H1 (cell line): ENCODE measurements around the gene MAB21L3. TPM values are rescaled to one million over a fixed set of nuclear protein-coding genes. Genes with fewer than 3 reads are reported as not detected.

ENCODE experiments used
- CTCF ChIA-PET: fragments of 300-600 bp; sonication (Branson Sonifier 250); formaldehyde crosslinking; loops from one replicate; lab custom pipeline; 2021; ENCODE audit not compliant: partially characterized antibody; lab: Charles Lee
- POLR2A ChIA-PET: fragments of 300-600 bp; sonication (Branson Sonifier 250); formaldehyde crosslinking; loops from one replicate; lab custom pipeline; 2021; ENCODE audit warnings: inconsistent platforms; ENCODE audit not compliant: partially characterized antibody; lab: Charles Lee
- DNase-seq, 2 experiments: peaks; one replicate each; pipeline versions ENCODE4 v3.0.0 to v3.0.0-alpha.2; 2010 to 2022; ENCODE audit warnings: low spot score in 2 of 2, low read depth in 1 of 2, mixed read lengths in 1 of 2
- FAIRE-seq: peaks from 2 replicates; lab custom pipeline; 2011; peaks lifted over from hg19 to GRCh38; lab: Jason Lieb, UNC
- H2AFZ ChIP-seq: 2 replicates; pipeline ENCODE4 v1.8.1; 2012; ENCODE audit warnings: low read length, inconsistent platforms
- H2AK5ac ChIP-seq: 2 replicates; pipeline ENCODE4 v1.6.1; 2013; ENCODE audit warnings: low read depth, low read length
- H2BK120ac ChIP-seq: replicated peaks from 2 replicates; pipeline ENCODE3; 2013; ENCODE audit warnings: low read depth, low read length, inconsistent platforms
- H2BK12ac ChIP-seq: 2 replicates; pipeline ENCODE4 v1.6.1; 2013; ENCODE audit warnings: low read depth, low read length
- H2BK15ac ChIP-seq: 2 replicates; pipeline ENCODE4 v1.6.1; 2013; ENCODE audit warnings: low read length
- H2BK20ac ChIP-seq: 2 replicates; pipeline ENCODE4 v1.6.1; 2013; ENCODE audit warnings: low read length
- H2BK5ac ChIP-seq: 2 replicates; pipeline ENCODE4 v1.6.1; 2013; ENCODE audit warnings: low read depth, low read length
- H3K14ac ChIP-seq: 2 replicates; pipeline ENCODE4 v1.6.1; 2013; ENCODE audit warnings: inconsistent platforms; ENCODE audit not compliant: insufficient read length
- H3K18ac ChIP-seq: 2 replicates; pipeline ENCODE4 v1.6.1; 2013; ENCODE audit warnings: low read length; ENCODE audit errors: extremely low read depth
- H3K23ac ChIP-seq: 2 replicates; pipeline ENCODE4 v1.6.1; 2013; ENCODE audit warnings: inconsistent platforms; ENCODE audit not compliant: insufficient read length
- H3K23me2 ChIP-seq: 2 replicates; pipeline ENCODE4 v1.6.1; 2013; ENCODE audit warnings: low read depth, low read length
- H3K27ac ChIP-seq: 2 replicates; pipeline ENCODE4 v1.6.1; 2011; ENCODE audit warnings: low read depth, low read length, inconsistent platforms
- H3K27me3 ChIP-seq, 4 experiments: replicated peaks in 1 of 4; 1 replicate in 1 of 4; 2 replicates in 3 of 4; pipeline versions ENCODE4 v1.6.1 to v1.8.1; 2011 to 2013; ENCODE audit warnings: low read length in 3 of 4, mild to moderate bottlenecking in 3 of 4, inconsistent platforms in 2 of 4, mixed read lengths in 2 of 4, moderate library complexity in 1 of 4; ENCODE audit not compliant: control insufficient read depth in 3 of 4, insufficient read depth in 3 of 4; ENCODE audit errors: extremely low read depth in 1 of 4
- H3K36me3 ChIP-seq, 4 experiments: 2 replicates each; pipeline versions ENCODE4 v1.6.1 to v1.8.1; 2011 to 2013; ENCODE audit warnings: mild to moderate bottlenecking in 4 of 4, low read length in 3 of 4, moderate library complexity in 2 of 4, control low read depth in 1 of 4, inconsistent platforms in 1 of 4; ENCODE audit not compliant: insufficient read depth in 4 of 4, control insufficient read depth in 2 of 4
- H3K4ac ChIP-seq: replicated peaks from 2 replicates; pipeline ENCODE3; 2013; ENCODE audit warnings: low read length, low read depth, mixed read lengths, inconsistent platforms; ENCODE audit not compliant: insufficient read length
- H3K4me1 ChIP-seq, 4 experiments: replicated peaks in 1 of 4; 1 replicate in 1 of 4; 2 replicates in 3 of 4; pipeline versions ENCODE4 v1.6.1 to v1.8.1; 2011 to 2013; ENCODE audit warnings: low read length in 3 of 4, inconsistent platforms in 2 of 4, mixed read lengths in 1 of 4; ENCODE audit not compliant: insufficient read depth in 4 of 4, control insufficient read depth in 3 of 4
- H3K4me2 ChIP-seq, 2 experiments: 2 replicates each; pipeline versions ENCODE4 v1.6.1 to v1.8.1; 2011 to 2013; ENCODE audit warnings: low read depth in 2 of 2, low read length in 2 of 2, control low read depth in 1 of 2, inconsistent platforms in 1 of 2, mild to moderate bottlenecking in 1 of 2; ENCODE audit not compliant: insufficient read depth in 1 of 2
- H3K4me3 ChIP-seq, 4 experiments: fragments of 200-600, 300-600 bp in 1 of 4; sonication (generic), shearing (Covaris generic), sonication (Bioruptor Twin) in 1 of 4; 2 replicates each; pipeline versions ENCODE4 v1.5.1 to v1.8.1; 2011 to 2016; ENCODE audit warnings: low read length in 4 of 4, low read depth in 3 of 4, control low read depth in 2 of 4, inconsistent platforms in 2 of 4, mild to moderate bottlenecking in 2 of 4, mixed read lengths in 1 of 4, moderate library complexity in 1 of 4; ENCODE audit not compliant: insufficient read depth in 2 of 4; ENCODE audit errors: extremely low read depth in 1 of 4
- H3K56ac ChIP-seq: replicated peaks from 2 replicates; pipeline ENCODE3; 2013; ENCODE audit warnings: low read depth, mild to moderate bottlenecking, mixed read lengths, low read length, inconsistent platforms; ENCODE audit not compliant: insufficient read length
- H3K79me1 ChIP-seq: 2 replicates; pipeline ENCODE4 v1.6.1; 2013; ENCODE audit warnings: low read depth, low read length, control low read depth
- H3K79me2 ChIP-seq, 2 experiments: 2 replicates each; pipeline versions ENCODE4 v1.6.1 to v1.8.1; 2012 to 2013; ENCODE audit warnings: low read length in 2 of 2, mild to moderate bottlenecking in 2 of 2, inconsistent platforms in 1 of 2; ENCODE audit not compliant: insufficient read depth in 2 of 2, control insufficient read depth in 1 of 2
- H3K9ac ChIP-seq, 4 experiments: replicated peaks in 1 of 4; 1 replicate in 1 of 4; 2 replicates in 3 of 4; pipeline versions ENCODE4 v1.6.1 to v1.8.1; 2011 to 2013; ENCODE audit warnings: low read depth in 3 of 4, low read length in 3 of 4, control low read depth in 2 of 4, mild to moderate bottlenecking in 2 of 4, moderate library complexity in 2 of 4, inconsistent platforms in 1 of 4; ENCODE audit errors: extremely low read depth in 1 of 4
- H3K9me3 ChIP-seq, 2 experiments: 2 replicates each; pipeline versions ENCODE4 v1.6.1 to v1.8.1; 2012 to 2013; ENCODE audit warnings: mild to moderate bottlenecking in 2 of 2, moderate library complexity in 2 of 2, control low read depth in 1 of 2, inconsistent platforms in 1 of 2, low read depth in 1 of 2, low read length in 1 of 2, mixed read lengths in 1 of 2; ENCODE audit not compliant: insufficient read depth in 2 of 2
- H4K20me1 ChIP-seq, 2 experiments: replicated peaks in 1 of 2; 2 replicates each; pipeline versions ENCODE3 to v1.8.1; 2011 to 2013; ENCODE audit warnings: inconsistent platforms in 2 of 2, low read length in 2 of 2, mild to moderate bottlenecking in 1 of 2; ENCODE audit not compliant: insufficient read depth in 2 of 2, control insufficient read depth in 1 of 2
- H4K5ac ChIP-seq: 2 replicates; pipeline ENCODE4 v1.6.1; 2013; ENCODE audit warnings: low read length, low read depth, mixed read lengths, inconsistent platforms; ENCODE audit not compliant: insufficient read length
- H4K8ac ChIP-seq: 2 replicates; pipeline ENCODE4 v1.8.0; 2013; ENCODE audit warnings: mild to moderate bottlenecking, moderate library complexity, low read length, inconsistent platforms; ENCODE audit not compliant: insufficient read depth; ENCODE audit errors: extremely low read depth
- H4K91ac ChIP-seq: replicated peaks from 2 replicates; pipeline ENCODE3; 2013; ENCODE audit warnings: low read length, mixed read lengths, inconsistent platforms; ENCODE audit not compliant: insufficient read length
- MAX ChIP-seq: IDR thresholded peaks from 2 replicates; pipeline ENCODE4 v1.6.1; 2012; ENCODE audit warnings: inconsistent platforms
- ZNF274 ChIP-seq: IDR thresholded peaks from 2 replicates; pipeline ENCODE4 v1.7.0; 2012; ENCODE audit warnings: low read length, borderline replicate concordance; ENCODE audit errors: extremely low read depth
- WGBS, 2 experiments: shearing (Covaris generic) in 1 of 2; methylation state at CpG; one replicate each; pipeline versions ENCODE4 v1.1.6 to v1.1.7; 2013 to 2015; ENCODE audit warnings: low lambda C conversion rate in 2 of 2, mixed read lengths in 2 of 2, inconsistent platforms in 1 of 2, low coverage in 1 of 2, missing lambda C conversion rate in 1 of 2; ENCODE audit not compliant: insufficient replicate concordance in 2 of 2, insufficient coverage in 1 of 2, insufficient read length in 1 of 2; ENCODE audit errors: extremely low coverage in 1 of 2, missing lambda C conversion rate in 1 of 2; 5-methylcytosine and 5-hydroxymethylcytosine counted together
- polyA plus RNA-seq, 7 experiments: library from polyadenylated mRNA; depleted of rRNA in 3 of 7; stranded (reverse) in 5 of 7; unstranded in 2 of 7; fragments of >200 nt in 5 of 7; fragments of 200-250 nt in 2 of 7; gene quantifications; 1 replicate in 5 of 7; 2 replicates in 1 of 7; 4 replicates in 1 of 7; pipeline versions ENCODE4 v1.2.1 to v1.2.3, GENCODE V29; 2011 to 2013; ENCODE audit warnings: missing spikeins in 2 of 7, mixed read lengths in 2 of 7
- total RNA-seq: library from RNA; stranded (reverse); fragmentation: NEBNext Ultra II Directional; extraction: Animal tissue kit (Norgen Biotek cat#: 25700); gene quantifications from 2 replicates; pipeline ENCODE4 v1.2.1, GENCODE V29; 2021

Gene MAB21L3
- total and polyA plus RNA-seq, 2 of the 8 experiments (the other 6 are each of a cell fraction or from before 2014, with no cell fraction given): not detected

- H2BK5ac ChIP-seq: no peak overlapping the region
- WGBS, 2 experiments: 95% methylated on average over 4 of the region's 4 CpGs; no CpG with 5 or more reads in 1 of the 2 experiments
- H4K8ac ChIP-seq: no peak overlapping the region
- 0 out of 7 replicates have a peak, but pooled peaks cover 0 to 2% (median 0%) of the 10 kb centered on the region in 4 experiments for H3K4me1 ChIP-seq
- DNase-seq (no peak), FAIRE-seq (no peak)
- H3K23me2 ChIP-seq: peaks cover 2% of the 10 kb centered on the region; the same call in 1 of the 2 replicates
- no peak overlapping the region for H3K4me2 ChIP-seq
- no peaks in the 10 kb centered on the region for H3K9me3 ChIP-seq
- H3K27me3 ChIP-seq: peaks cover 0 to 6% (median 5%) of the 10 kb centered on the region in 4 experiments; a peak in 4 of 7 replicates
- no peaks in the 10 kb centered on the region for H3K79me1 ChIP-seq
- no peaks in the 10 kb centered on the region for H3K36me3 ChIP-seq
- no peak overlapping the region for H3K4me3 ChIP-seq
- no peak overlapping the region for H3K4ac ChIP-seq
- H4K91ac ChIP-seq: no peak overlapping the region
- POLR2A ChIA-PET: interaction anchor here (1.1 kb wide), 2 partner anchors 13 to 220 kb away, joined by 3 read pairs; no protein-coding TSS in a partner anchor
- CTCF ChIA-PET: interaction anchor here (0.7 to 2.2 kb wide), 12 partner anchors 10 to 345 kb away, joined by 3 to 15 read pairs (median 4); no protein-coding TSS in a partner anchor
- no peak overlapping the region for H3K56ac ChIP-seq
- no peak overlapping the region for H3K18ac ChIP-seq
- no peak overlapping the region for H3K9ac ChIP-seq
- H2AFZ ChIP-seq: no peak overlapping the region
- no peaks in the 10 kb centered on the region for H4K20me1 ChIP-seq
- TF ChIP-seq MAX (no peak), ZNF274 (no peak)
- H3K79me2 ChIP-seq: no peaks in the 10 kb centered on the region
- no peak overlapping the region for H3K23ac ChIP-seq
- no peak overlapping the region for H2AK5ac ChIP-seq
- H3K14ac ChIP-seq: no peak overlapping the region
- H2BK15ac ChIP-seq: no peak overlapping the region
- no peak overlapping the region for H2BK12ac ChIP-seq
- H4K5ac ChIP-seq: no peak overlapping the region
- no peak overlapping the region for H3K27ac ChIP-seq
- no peak overlapping the region for H2BK20ac ChIP-seq
- H2BK120ac ChIP-seq: no peak overlapping the region
Measured at GRCh38 chr1:116154536-116154935, 43.3 kb downstream of the MAB21L3 start.
